Panc1 (cell line): ENCODE data around the gene DCTN1. TPM values are rescaled to one million over a fixed set of nuclear protein-coding genes. Genes with fewer than 3 reads are reported as not detected.

Source experiments
- ATAC-seq: fragments of 200-7000 bp; cut with Tn5 transposase; 2 replicates; pipeline ENCODE4 v1.9.1; 2020; ENCODE audit warnings: mild to moderate bottlenecking, moderate library complexity
- BruUV-seq: library from RNA; stranded (reverse); fragments of 400-500 nt; replicated peaks from 2 replicates; lab custom pipeline; 2021; lab: Mats Ljungman, UMichigan
- CTCF ChIA-PET: fragments of 300-600 bp; sonication (Branson Sonifier 250); formaldehyde crosslinking; loops from one replicate; lab custom pipeline; 2022; ENCODE audit warnings: antibody characterized with exemption; lab: Charles Lee
- POLR2A ChIA-PET: fragments of 300-600 bp; sonication (Branson Sonifier 250); formaldehyde crosslinking; loops from one replicate; lab custom pipeline; 2022; ENCODE audit warnings: antibody characterized with exemption; lab: Charles Lee
- DNase-seq: peaks from one replicate; pipeline ENCODE4 v3.0.0-alpha.2; 2010; ENCODE audit warnings: low read depth, low spot score
- H3K27ac ChIP-seq: 2 replicates; pipeline ENCODE4 v1.5.1; 2011; ENCODE audit warnings: mild to moderate bottlenecking, low read length, inconsistent platforms
- H3K27me3 ChIP-seq: fragments of 200-500 bp; sonication (Bioruptor generic); 2 replicates; pipeline ENCODE4 v1.6.0; 2014; ENCODE audit warnings: low read length, inconsistent platforms; ENCODE audit not compliant: control insufficient read depth, insufficient read depth
- H3K36me3 ChIP-seq: fragments of 200-500 bp; sonication (Bioruptor generic); 2 replicates; pipeline ENCODE4 v1.5.1; 2014; ENCODE audit warnings: inconsistent platforms, mild to moderate bottlenecking, low read length, moderate library complexity; ENCODE audit not compliant: control insufficient read depth, insufficient read depth
- H3K4me1 ChIP-seq: 2 replicates; pipeline ENCODE4 v1.5.1; 2011; ENCODE audit warnings: inconsistent platforms, mild to moderate bottlenecking, low read length, moderate library complexity; ENCODE audit not compliant: control insufficient read depth, insufficient read depth
- H3K4me3 ChIP-seq, 2 experiments: 2 replicates each; pipeline ENCODE4 v1.5.1; 2011 to 2012; ENCODE audit warnings: low read depth in 2 of 2, low read length in 2 of 2, mild to moderate bottlenecking in 2 of 2, inconsistent platforms in 1 of 2, moderate library complexity in 1 of 2
- H3K9me3 ChIP-seq: fragments of 200-500 bp; sonication (Bioruptor generic); 2 replicates; pipeline ENCODE4 v1.5.1; 2014; ENCODE audit warnings: low read depth, mild to moderate bottlenecking, inconsistent platforms, low read length, moderate library complexity; ENCODE audit not compliant: control insufficient read depth, insufficient read depth
- POLR2AphosphoS5 ChIP-seq: IDR thresholded peaks from 2 replicates; pipeline ENCODE4 v1.6.1; 2012; ENCODE audit warnings: mild to moderate bottlenecking, low read depth, low read length, moderate library complexity
- REST ChIP-seq, 2 experiments: IDR thresholded peaks; 2 replicates each; pipeline ENCODE4 v1.6.1; 2011 to 2012; ENCODE audit warnings: low read depth in 2 of 2, control low read depth in 1 of 2, low read length in 1 of 2, mild to moderate bottlenecking in 1 of 2, moderate library complexity in 1 of 2; ENCODE audit not compliant: insufficient read depth in 1 of 2
- SIN3A ChIP-seq: IDR thresholded peaks from 2 replicates; pipeline ENCODE4 v1.6.1; 2012; ENCODE audit warnings: low read depth, mild to moderate bottlenecking, low read length, moderate library complexity, borderline replicate concordance; ENCODE audit not compliant: insufficient read depth
- TCF7L2 ChIP-seq: IDR thresholded peaks from 2 replicates; pipeline ENCODE4 v1.6.1; 2011; ENCODE audit warnings: mild to moderate bottlenecking, low read depth, low read length, inconsistent platforms
- in situ Hi-C: cut with HindIII; loops from 2 replicates; pipeline ENCODE4 v1.10.0; 2016; ENCODE audit warnings: low sequenced_read_pairs, low pct_unique_long_range_greater_than_20kb
- intact Hi-C: fragments of 100-400 bp; cut with micrococcal nuclease; formaldehyde crosslinking; loops from one replicate; pipeline ENCODE4 v1.10.0; 2022; ENCODE audit not compliant: unreplicated experiment
- total RNA-seq: library from RNA; stranded (reverse); gene quantifications from one replicate; pipeline ENCODE4 v1.2.1, GENCODE V29; 2021; ENCODE audit not compliant: unreplicated experiment
- TF ChIP-seq, protein P1 (sequence below): fragments of 450-650 bp; IDR thresholded peaks from 2 replicates; pipeline ENCODE4 v1.5.1; 2017; ENCODE audit warnings: mild to moderate bottlenecking

The DCTN1 gene
- total RNA-seq, 1 experiment from 2014 or later: 190 TPM

GRCh38 chr2:74413001-74413698 lies 33.0 kb upstream of the DCTN1 start:
- TF ChIP-seq, protein P1, sequence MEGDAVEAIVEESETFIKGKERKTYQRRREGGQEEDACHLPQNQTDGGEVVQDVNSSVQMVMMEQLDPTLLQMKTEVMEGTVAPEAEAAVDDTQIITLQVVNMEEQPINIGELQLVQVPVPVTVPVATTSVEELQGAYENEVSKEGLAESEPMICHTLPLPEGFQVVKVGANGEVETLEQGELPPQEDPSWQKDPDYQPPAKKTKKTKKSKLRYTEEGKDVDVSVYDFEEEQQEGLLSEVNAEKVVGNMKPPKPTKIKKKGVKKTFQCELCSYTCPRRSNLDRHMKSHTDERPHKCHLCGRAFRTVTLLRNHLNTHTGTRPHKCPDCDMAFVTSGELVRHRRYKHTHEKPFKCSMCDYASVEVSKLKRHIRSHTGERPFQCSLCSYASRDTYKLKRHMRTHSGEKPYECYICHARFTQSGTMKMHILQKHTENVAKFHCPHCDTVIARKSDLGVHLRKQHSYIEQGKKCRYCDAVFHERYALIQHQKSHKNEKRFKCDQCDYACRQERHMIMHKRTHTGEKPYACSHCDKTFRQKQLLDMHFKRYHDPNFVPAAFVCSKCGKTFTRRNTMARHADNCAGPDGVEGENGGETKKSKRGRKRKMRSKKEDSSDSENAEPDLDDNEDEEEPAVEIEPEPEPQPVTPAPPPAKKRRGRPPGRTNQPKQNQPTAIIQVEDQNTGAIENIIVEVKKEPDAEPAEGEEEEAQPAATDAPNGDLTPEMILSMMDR: no peak
- TF ChIP-seq SIN3A (no peak), REST (IDR thresholded peaks at IDR 0.05; ENCODE audit: insufficient read depth in 1 of 2, low read depth in 2 of 2, low read length in 1 of 2) (no peak), POLR2AphosphoS5 (no peak), TCF7L2 (no peak)
- intact Hi-C loops: no loop called here
- Histone ChIP-seq H3K27ac (no peak overlapping the region), H3K9me3 (no peaks in the 10 kb centered on the region), H3K36me3 (no peaks in the 10 kb centered on the region), H3K4me1 (no peaks in the 10 kb centered on the region), H3K4me3 (no peak overlapping the region), H3K27me3 (no peaks in the 10 kb centered on the region)
- ATAC-seq: no peak
- POLR2A ChIA-PET: no interaction called here
- no TSS peak for BruUV-seq
- DNase-seq: no peak
- CTCF ChIA-PET: no interaction called here
- in situ Hi-C loops: no loop called here

DNA sequence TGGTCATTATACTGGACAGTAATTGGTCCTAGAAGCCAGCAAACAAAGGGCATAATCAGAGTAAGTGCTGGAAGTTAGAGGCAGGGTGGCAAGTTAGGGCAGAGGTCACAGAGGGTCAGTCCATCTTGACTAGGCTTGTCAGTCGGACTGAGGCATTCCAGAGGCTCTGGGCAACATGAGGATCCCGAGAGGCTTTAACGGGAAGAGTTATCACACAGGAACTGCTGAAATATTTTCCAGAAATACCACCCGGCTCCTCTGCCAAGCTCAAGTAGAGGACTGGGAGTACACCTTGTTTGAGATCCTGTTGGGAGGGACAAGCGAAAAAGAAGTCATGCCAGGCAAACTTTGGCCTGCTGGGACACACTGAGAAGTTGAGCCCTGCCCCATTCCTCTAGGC lies 27.6 kb upstream of the DCTN1 start:
- Histone ChIP-seq H3K4me3 (no peak overlapping the region), H3K36me3 (no peaks in the 10 kb centered on the region), H3K9me3 (no peaks in the 10 kb centered on the region), H3K27ac (no peak overlapping the region), H3K4me1 (no peaks in the 10 kb centered on the region), H3K27me3 (no peaks in the 10 kb centered on the region)
- ATAC-seq (0 out of 2 replicates have a peak, but pooled peaks have one; percentile 14), DNase-seq (no peak)
- in situ Hi-C loops: no loop called here
- BruUV-seq: no TSS peak
- CTCF ChIA-PET: no interaction called here
- TF ChIP-seq POLR2AphosphoS5: no peak
- POLR2A ChIA-PET: no interaction called here
- intact Hi-C loops: no loop called here

GRCh38 chr2:74406035-74406434 lies 25.9 kb upstream of the DCTN1 start:
- in situ Hi-C loops (no loop called here), intact Hi-C loops (no loop called here)
- Histone ChIP-seq H3K27me3 (no peaks in the 10 kb centered on the region), H3K4me3 (no peak overlapping the region), H3K9me3 (no peaks in the 10 kb centered on the region), H3K4me1 (no peaks in the 10 kb centered on the region), H3K27ac (no peak overlapping the region), H3K36me3 (no peaks in the 10 kb centered on the region)
- POLR2A ChIA-PET: no interaction called here
- ATAC-seq (peak; percentile 58), DNase-seq (no peak)
- TF ChIP-seq TCF7L2: no peak
- TF ChIP-seq, protein P1: no peak
- no peak for TF ChIP-seq POLR2AphosphoS5
- no peak for TF ChIP-seq REST (IDR thresholded peaks at IDR 0.05; ENCODE audit: insufficient read depth in 1 of 2, low read depth in 2 of 2, low read length in 1 of 2)
- TF ChIP-seq SIN3A: no peak
- CTCF ChIA-PET: no interaction called here
- no TSS peak for BruUV-seq
